ENCODE data around the gene ACR.

ACR gene

DNA sequence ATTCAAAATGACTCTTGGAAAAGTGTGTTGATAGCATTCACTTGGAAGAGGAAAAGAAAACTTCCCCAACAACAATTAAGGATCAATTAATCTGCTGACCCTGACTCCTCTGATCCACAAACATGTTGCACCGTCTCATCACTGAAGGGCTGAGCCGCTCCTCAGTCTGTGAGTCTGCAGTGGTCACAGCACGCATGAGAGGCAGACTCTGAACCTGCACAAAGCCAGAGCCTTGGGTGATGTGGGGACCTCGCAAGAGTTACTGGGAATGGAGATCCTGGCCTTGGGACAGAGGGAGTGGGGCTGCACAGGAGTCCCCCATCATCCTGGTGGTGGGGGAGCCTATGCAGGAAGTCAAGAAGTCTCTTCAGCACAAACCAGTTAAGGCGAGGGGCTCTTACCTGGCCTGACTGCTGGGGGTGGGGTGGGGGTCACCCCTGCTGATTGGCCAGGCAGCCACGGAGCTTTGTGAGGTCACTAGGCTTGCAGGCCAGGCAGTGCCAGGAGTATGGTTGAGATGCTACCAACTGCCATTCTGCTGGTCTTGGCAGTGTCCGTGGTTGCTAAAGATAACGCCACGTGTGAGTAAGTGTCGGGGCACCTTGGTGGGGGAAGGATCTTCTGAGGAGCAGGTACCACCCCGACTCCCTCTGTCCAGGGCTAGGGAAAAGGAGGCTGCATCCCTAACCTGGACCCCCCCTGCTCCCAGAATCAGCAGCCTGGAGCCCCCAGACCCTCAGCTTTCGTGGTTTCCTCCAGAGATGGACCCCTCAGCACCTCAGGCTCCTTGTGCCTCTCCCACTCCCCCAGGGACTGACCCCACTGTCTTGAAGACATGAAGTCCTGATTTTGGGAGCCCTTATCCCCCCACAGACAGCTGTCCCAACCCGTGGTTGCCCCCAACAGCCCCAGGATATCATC is at the start of gene ACR:
ACR (plus strand) TSS at position 477 of the 921 bp plus-strand sequence; CDS start at position 509, 32 bp downstream.
- DNase-seq, result no peak

GRCh38 chr22:50688448-50688847 is 49.6 kb upstream of the ACR start:
- DNase-seq, result no peak

DNA sequence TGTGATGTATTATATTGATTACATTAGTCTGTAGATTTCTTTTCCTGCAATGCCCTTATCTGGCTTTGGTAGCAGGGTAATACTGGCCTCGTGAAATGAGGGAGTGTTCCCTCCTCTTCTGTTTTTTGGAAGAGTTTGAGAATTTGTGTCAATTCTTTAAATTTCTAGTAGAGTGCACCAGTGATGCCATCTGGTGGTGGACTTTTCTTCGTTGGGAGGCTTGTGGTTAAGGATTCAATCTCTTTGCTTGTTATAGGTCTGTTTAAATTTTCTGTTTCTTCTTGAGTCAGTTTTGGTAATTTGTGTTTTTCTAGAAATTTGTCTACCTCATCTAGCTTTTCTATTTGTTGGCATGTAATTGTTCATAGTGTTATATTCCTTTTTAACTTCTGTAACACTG is 46.5 kb upstream of the ACR start:
- no peak for DNase-seq

DNA sequence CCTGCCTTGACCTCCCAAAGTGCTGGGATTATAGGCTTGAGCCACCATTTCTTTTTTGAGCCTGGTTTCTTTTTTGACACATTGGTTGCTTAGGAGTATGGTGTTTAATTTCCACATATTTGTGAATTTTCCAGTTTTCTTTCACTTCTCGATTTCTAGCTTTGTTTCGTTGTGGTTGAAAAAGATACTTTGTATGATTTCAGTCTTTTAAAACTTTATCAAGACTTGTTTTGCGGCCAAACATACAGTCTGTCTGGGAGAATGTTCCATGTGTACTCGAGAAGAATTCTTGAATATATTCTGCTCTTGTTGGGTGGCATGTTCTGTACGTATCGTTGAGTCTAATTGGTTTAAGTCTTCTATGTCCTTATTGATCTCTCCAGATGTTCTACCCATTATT is 44.5 kb upstream of the ACR start:
- DNase-seq, result no peak

- no peak for DNase-seq
These were observed 43.9 kb upstream of the ACR start for GRCh38 chr22:50694099-50694605.

DNA sequence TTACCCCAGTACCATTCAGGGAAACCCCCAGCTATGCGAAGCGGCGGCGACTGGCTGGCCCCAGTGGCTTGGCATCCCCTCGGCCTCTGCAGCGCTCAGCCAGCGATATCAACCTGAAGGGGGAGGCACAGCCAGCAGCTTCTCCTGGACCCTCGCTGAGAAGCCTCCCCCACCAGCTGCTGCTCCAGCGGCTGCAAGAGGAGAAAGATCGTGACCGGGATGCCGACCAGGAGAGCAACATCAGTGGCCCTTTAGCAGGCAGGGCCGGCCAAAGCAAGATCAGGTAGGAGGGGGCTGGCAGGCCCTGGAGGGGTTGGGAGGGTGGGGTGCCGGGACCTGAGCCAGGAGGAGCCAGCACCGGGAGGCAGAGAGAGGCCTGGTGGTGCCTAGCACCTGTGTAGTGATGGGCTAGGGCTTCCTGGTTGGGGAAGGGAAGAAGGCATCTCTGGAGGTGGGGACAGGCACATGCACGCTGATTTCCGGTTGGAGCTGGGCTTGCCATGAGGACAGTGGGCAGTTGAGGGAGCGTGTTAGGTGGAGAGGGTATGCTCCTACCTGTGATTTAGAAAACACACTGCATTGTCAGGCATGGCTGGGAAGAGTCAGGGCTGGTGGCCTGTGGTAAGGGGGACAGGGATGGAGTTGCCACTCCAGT is 43.1 kb upstream of the ACR start:
- DNase-seq, result no peak

DNA sequence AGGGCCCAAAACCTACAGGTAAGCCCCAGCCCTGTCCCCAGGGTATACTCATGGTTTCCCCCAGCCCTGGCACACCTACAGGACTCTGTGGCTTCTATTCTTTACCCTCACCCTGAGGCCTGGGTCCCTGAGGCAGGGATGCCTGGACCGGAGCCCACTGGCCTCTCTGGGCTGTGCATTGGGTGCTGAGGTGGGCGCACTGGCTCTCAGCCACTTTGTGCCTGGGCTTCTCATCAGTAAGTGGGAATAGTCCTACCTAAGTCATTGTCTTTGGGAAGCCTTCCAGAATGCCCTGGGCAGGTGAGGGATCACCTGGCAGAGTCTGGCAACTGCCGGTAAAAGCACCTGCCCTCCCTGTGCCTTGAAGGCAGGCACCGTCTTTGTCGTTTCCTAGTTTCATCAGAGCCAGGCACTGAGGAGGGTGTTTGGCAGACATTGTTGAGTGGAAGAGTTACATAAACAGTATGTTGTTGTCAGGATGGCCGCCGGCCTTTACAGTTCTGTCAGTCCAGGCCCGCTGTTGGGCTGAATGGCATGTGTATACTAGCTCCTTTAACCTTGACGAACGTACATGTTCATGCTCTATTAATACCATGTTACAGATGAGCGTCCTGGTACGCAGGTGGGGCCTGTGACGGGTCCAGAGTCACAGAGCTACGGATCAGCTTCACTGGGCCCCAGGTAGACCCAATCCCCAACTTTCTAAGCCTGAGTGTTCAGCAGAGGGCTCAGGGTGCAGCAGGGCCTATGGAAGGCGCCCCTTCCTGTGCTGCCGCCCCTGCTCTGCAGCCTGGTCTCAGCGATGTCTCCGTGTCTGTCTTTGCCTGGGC is 42.4 kb upstream of the ACR start:
- DNase-seq, result peak; percentile 14

GRCh38 chr22:50696251-50696798 is 41.7 kb upstream of the ACR start:
- DNase-seq, result no peak

- DNase-seq, result peak; percentile 9
These were observed 41.0 kb upstream of the ACR start for GRCh38 chr22:50696799-50697561.

- no peak for DNase-seq
These were observed 40.1 kb upstream of the ACR start for GRCh38 chr22:50697667-50698506.

DNA sequence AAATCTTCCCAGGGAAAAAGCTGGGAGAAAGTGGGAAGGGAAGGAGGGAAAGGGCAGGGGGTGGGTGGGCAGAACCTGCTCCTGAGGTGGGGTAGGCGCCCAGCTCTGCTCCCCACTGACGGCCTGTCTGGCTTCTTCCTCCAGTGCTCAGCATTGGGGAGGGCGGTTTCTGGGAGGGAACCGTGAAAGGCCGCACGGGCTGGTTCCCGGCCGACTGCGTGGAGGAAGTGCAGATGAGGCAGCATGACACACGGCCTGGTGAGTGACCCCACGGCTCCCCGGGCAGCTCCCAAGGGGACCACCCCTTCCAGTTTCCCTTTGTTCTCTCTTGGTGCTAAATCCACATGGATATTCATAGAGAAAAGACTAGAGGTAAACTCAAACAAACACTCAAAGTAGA is 39.5 kb upstream of the ACR start:
- DNase-seq, result no peak

DNA sequence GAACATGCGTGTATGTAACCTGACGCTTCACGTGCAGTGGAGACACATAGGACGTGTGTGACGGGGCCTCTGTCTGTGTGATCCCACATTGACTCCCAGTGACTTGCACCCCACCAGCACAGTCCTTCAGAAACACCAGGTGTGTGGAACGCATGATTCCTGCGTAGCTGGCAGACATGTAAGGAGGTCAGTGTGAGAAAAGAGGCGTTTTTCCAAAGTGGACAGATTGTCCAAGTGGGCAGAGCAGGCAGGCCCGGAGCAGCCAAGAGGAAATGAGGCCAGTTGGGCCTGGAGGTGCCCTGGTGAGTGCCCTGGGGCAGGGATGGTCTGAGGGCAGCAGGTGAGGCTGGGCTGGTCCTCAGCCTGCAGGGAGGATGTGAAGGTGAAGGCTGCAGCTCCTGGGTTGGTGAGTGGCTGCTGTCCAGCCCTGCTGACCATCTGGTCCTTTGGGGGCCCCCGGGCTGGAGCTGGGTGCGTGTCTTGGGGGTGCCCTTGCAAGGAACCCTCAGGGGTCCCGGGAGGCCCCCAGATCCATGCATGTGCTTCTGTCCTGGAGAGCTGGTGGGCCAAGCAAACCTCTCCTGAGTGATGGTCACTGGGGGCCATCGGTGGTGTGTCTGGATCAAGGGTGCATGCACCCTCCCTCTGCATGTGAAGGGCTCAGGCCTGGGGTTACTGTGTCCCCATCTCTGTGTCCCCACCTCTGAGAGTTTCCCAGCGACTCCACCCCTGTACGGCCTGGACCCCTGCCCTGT is 38.8 kb upstream of the ACR start:
- DNase-seq, result no peak

DNA sequence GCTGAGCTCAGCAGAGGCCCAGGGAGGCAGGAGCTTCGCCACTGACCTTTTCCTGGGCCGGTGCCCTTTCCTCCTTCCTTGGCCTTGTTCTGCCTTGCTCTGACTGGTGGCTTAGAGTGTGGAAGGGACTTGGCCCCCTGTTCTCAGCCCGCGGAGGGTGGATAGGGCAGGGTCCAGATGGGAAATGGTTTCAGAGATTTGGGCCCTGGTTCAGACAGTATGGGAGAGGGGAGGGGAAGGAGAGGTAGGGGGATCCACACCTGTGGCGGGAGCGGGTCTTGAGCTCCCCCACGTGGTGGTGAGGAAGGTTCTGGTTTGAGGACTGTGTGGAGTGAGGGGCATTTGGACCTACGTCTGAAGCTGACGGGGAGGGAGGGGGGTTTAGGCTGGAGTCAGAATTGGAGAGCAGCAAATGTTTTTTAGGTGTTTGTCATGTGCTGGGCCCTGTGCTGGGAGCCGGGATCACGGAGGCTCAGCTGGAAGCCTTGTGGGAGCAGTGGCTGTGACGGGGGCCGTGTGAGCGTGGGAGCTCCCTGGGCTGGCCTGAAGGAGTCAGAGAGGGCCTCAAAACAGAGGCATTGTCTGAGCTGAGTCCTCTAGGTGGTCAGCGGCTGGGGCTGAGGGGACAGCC is 38.1 kb upstream of the ACR start:
- DNase-seq, result no peak

DNA sequence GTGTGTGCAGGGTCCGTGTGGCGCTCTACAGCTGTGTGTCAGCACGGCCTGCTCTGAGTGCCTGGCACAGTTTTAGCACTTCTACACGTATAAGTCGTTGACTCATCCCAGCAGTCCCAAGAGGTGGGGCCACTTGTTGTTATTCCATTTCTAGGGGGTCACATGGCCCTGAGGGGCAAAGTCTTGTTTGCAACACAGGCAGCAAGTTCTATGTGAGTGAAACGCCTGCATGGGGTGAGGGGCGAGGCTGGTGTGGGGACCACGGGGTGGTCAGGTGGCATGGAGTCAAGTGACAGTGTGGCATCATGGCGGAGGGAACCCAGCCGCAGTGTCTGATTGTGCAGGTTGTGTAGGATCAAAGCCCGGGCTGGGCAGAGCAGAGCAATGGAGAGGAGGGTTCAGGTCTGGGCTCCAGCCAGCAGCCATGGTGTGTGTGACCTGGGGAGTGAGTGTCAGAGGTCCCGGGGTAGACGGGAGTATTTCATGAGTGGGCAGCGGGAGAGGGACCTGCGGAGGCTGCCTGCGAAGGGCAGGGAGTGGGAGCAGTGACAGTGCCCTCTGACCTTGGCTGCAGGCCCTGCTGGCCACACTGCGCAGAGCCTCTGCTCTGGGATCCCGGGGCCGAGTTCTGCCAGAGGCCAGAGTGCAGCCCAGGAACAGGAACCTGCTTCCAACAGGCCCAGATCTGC is 37.5 kb upstream of the ACR start:
- no peak for DNase-seq

GRCh38 chr22:50701076-50701419 is 37.0 kb upstream of the ACR start:
- DNase-seq, result no peak

DNA sequence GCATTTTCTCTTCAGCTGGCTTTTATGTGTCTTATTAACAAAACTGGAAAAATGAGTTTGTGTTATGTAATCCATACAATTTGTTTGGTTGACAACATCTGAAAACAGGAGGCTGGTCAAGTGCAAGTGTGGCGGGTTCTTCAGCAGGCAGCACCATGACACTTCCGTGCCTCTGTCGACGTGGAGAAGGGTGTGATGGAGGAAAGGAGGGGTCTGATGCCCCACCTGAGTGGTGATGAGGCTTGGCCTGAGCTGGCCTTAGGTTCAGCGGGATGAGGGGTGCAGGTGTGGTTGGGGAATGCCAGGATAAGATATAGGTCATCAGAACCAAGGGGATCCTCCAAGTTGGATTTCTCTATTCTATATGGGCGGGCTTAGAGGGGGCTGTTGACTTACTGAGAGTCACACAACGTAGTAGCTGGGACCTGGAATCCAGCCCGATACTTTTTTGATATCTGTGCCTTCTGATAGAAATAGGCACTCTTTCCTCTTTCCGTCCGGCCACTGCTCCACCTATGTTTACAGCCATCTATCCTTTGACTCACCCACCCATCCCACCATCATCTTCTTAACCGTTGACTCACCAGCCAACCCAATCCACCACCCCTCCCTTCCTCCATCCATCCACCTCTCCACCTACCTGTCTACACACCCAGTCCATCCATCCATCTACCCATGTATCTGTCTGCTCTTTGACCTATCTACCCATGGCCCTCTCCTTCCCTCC is 36.4 kb upstream of the ACR start:
- no peak for DNase-seq

DNA sequence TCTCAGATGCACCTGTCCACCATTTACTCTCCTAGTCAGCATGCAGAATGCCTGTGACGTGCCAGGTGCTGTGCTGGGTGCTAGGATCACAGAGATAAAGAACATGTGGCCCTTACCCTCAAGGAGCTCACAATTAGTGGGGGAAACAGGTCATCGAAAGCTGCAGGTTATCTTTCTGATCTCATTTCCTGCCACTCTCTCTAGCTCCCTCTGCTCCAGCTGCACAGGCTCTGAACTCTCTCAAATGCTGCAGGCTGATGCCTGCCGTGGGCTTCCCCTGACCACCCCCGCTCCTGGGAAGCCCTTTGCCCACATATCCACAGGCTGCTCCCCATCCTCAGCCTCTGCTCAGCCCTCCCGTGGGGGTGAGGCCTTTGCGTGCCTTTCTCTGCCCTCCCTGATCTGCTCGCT is 35.7 kb upstream of the ACR start:
- DNase-seq, result no peak
